Caco-2 (cell line): Measurements from ENCODE around the gene MSMO1. TPM values are rescaled to one million over a fixed set of nuclear protein-coding genes. Genes with fewer than 3 reads are reported as not detected.
"Not testable (repeated sequence)": the region's sequence is repeated elsewhere in the genome, so short reads cannot be mapped to it uniquely, and the experiment has no call there.

Source experiments
- BruUV-seq: library from RNA; stranded (reverse); fragments of 400-500 nt; replicated peaks from 2 replicates; lab custom pipeline; 2021; lab: Mats Ljungman, UMichigan
- CTCF ChIA-PET: fragments of 300-600 bp; sonication (Branson Sonifier 250); formaldehyde crosslinking; loops from one replicate; lab custom pipeline; 2022; ENCODE audit warnings: antibody characterized with exemption; lab: Charles Lee
- POLR2A ChIA-PET: fragments of 300-600 bp; sonication (Branson Sonifier 250); formaldehyde crosslinking; loops from one replicate; lab custom pipeline; 2022; ENCODE audit warnings: antibody characterized with exemption; lab: Charles Lee
- DNase-seq, 2 experiments: peaks; one replicate each; pipeline versions ENCODE4 v3.0.0 to v3.0.0-alpha.2; 2020 to 2022
- H3K27me3 ChIP-seq: replicated peaks from 2 replicates; pipeline ENCODE4 v1.6.0; 2011; ENCODE audit warnings: low read length; ENCODE audit not compliant: control insufficient read depth, insufficient read depth
- H3K36me3 ChIP-seq: 2 replicates; pipeline ENCODE4 v1.5.1; 2011; ENCODE audit warnings: low read length; ENCODE audit not compliant: control insufficient read depth, insufficient read depth
- H3K4me1 ChIP-seq: fragments of 250-450 bp; sonication (Bioruptor Pico); 2 replicates; pipeline ENCODE4 v1.5.1; 2020; ENCODE audit warnings: mild to moderate bottlenecking
- H3K4me3 ChIP-seq: 2 replicates; pipeline ENCODE4 v1.5.1; 2011; ENCODE audit warnings: low read depth, mild to moderate bottlenecking, control low read depth, low read length
- H3K9me3 ChIP-seq: fragments of 250-450 bp; sonication (Bioruptor Pico); 2 replicates; pipeline ENCODE4 v1.5.1; 2020; ENCODE audit warnings: mild to moderate bottlenecking, moderate library complexity
- H3K27ac Mint-ChIP-seq: one replicate; pipeline ENCODE4 v1.8.0; 2022; ENCODE audit warnings: mixed read lengths; ENCODE audit not compliant: unreplicated experiment
- H3K27me3 Mint-ChIP-seq: one replicate; pipeline ENCODE4 v1.8.0; 2022; ENCODE audit warnings: mixed read lengths; ENCODE audit not compliant: insufficient read depth, unreplicated experiment
- H3K36me3 Mint-ChIP-seq: one replicate; pipeline ENCODE4 v1.8.0; 2022; ENCODE audit warnings: mild to moderate bottlenecking, mixed read lengths; ENCODE audit not compliant: insufficient read depth, unreplicated experiment
- H3K4me1 Mint-ChIP-seq: one replicate; pipeline ENCODE4 v1.8.0; 2022; ENCODE audit warnings: low read depth, mixed read lengths; ENCODE audit not compliant: unreplicated experiment
- H3K4me3 Mint-ChIP-seq: one replicate; pipeline ENCODE4 v1.8.0; 2022; ENCODE audit warnings: mild to moderate bottlenecking, moderate library complexity, mixed read lengths; ENCODE audit not compliant: unreplicated experiment
- H3K9me3 Mint-ChIP-seq: one replicate; pipeline ENCODE4 v1.8.0; 2022; ENCODE audit warnings: mixed read lengths; ENCODE audit not compliant: unreplicated experiment
- CTCF ChIP-seq, 2 experiments: fragments of 200-600 bp in 1 of 2; IDR thresholded peaks; 1 replicate in 1 of 2; 2 replicates in 1 of 2; pipeline versions ENCODE4 v1.5.1 to v1.8.0; 2011 to 2022; ENCODE audit warnings: antibody characterized with exemption in 1 of 2, control low read depth in 1 of 2, inconsistent platforms in 1 of 2, low read depth in 1 of 2, low read length in 1 of 2, mild to moderate bottlenecking in 1 of 2, moderate library complexity in 1 of 2; ENCODE audit not compliant: insufficient read depth in 1 of 2, severe bottlenecking in 1 of 2, unreplicated experiment in 1 of 2
- intact Hi-C: fragments of 100-400 bp; cut with micrococcal nuclease; formaldehyde crosslinking; loops from one replicate; pipeline ENCODE4 v1.10.0; 2022; ENCODE audit not compliant: unreplicated experiment
- total RNA-seq: library from RNA; stranded (reverse); gene quantifications from 2 replicates; pipeline ENCODE4 v1.2.3, GENCODE V29; 2022

Gene MSMO1
- total RNA-seq, 1 experiment from 2014 or later, result 91.1 TPM

GRCh38 chr4:165335163-165335703 is 7.8 kb downstream of the MSMO1 start:
- peaks cover 24% of the 10 kb centered on the region for H3K4me1 Mint-ChIP-seq
- intact Hi-C loops, result no loop called here
- Histone ChIP-seq H3K4me1 (peaks cover 6% of the 10 kb centered on the region), H3K27me3 (no peaks in the 10 kb centered on the region), H3K9me3 (no peaks in the 10 kb centered on the region), H3K36me3 (no peaks in the 10 kb centered on the region; the same call in 1 of the 2 replicates), H3K4me3 (no peak overlapping the region)
- H3K27me3 Mint-ChIP-seq, result no peaks in the 10 kb centered on the region
- H3K4me3 Mint-ChIP-seq, result no peak overlapping the region
- no peak for TF ChIP-seq CTCF (IDR thresholded peaks at IDR 0.05; ENCODE audit: insufficient read depth in 1 of 2, low read depth in 1 of 2, low read length in 1 of 2, severe bottlenecking in 1 of 2, unreplicated experiment in 1 of 2)
- ChIA-PET CTCF (no interaction called here), POLR2A (no interaction called here)
- no peak for DNase-seq
- no peak overlapping the region for H3K27ac Mint-ChIP-seq
- H3K36me3 Mint-ChIP-seq, result peaks cover 75% of the 10 kb centered on the region
- no TSS peak for BruUV-seq
- H3K9me3 Mint-ChIP-seq, result no peaks in the 10 kb centered on the region

- no peak overlapping the region for H3K4me3 Mint-ChIP-seq
- no TSS peak for BruUV-seq
- no peaks in the 10 kb centered on the region for H3K9me3 ChIP-seq
- no peaks in the 10 kb centered on the region; the same call in 1 of the 2 replicates for H3K36me3 ChIP-seq
- intact Hi-C loops, result no loop called here
- peaks cover 10% of the 10 kb centered on the region for H3K4me1 Mint-ChIP-seq
- peaks cover 63% of the 10 kb centered on the region for H3K36me3 Mint-ChIP-seq
- H3K27me3 Mint-ChIP-seq, result no peaks in the 10 kb centered on the region
- no peak for TF ChIP-seq CTCF (IDR thresholded peaks at IDR 0.05; ENCODE audit: insufficient read depth in 1 of 2, low read depth in 1 of 2, low read length in 1 of 2, severe bottlenecking in 1 of 2, unreplicated experiment in 1 of 2)
- DNase-seq, result no peak
- no peak overlapping the region for H3K4me3 ChIP-seq
- H3K27me3 ChIP-seq, result no peaks in the 10 kb centered on the region
- H3K27ac Mint-ChIP-seq, result no peak overlapping the region
- CTCF ChIA-PET, result no interaction called here
- POLR2A ChIA-PET, result no interaction called here
- H3K4me1 ChIP-seq, result no peaks in the 10 kb centered on the region
- no peaks in the 10 kb centered on the region for H3K9me3 Mint-ChIP-seq
Observed at GRCh38 chr4:165336743-165337142, 9.3 kb downstream of the MSMO1 start.

GRCh38 chr4:165342340-165342739 is 14.9 kb downstream of the MSMO1 start:
- H3K4me3 Mint-ChIP-seq, H3K27me3 ChIP-seq, BruUV-seq, H3K27ac Mint-ChIP-seq, H3K36me3 ChIP-seq, H3K4me1 ChIP-seq, H3K9me3 Mint-ChIP-seq, H3K4me1 Mint-ChIP-seq, H3K9me3 ChIP-seq, DNase-seq, H3K27me3 Mint-ChIP-seq, H3K4me3 ChIP-seq: not testable (repeated sequence)
- POLR2A ChIA-PET, result interaction anchor here (2.0 kb wide), 1 partner anchor 14 kb away, joined by 6 read pairs; the partner anchor contains the start of gene MSMO1
- intact Hi-C loops, result loop anchor here (5.0 kb wide), 1 partner anchor 135 kb away; the partner anchor contains the start of gene KLHL2
- H3K36me3 Mint-ChIP-seq, result peaks cover 45% of the 10 kb centered on the region
- CTCF ChIA-PET, result interaction anchor here (1.2 kb wide), 1 partner anchor 211 kb away, joined by 8 read pairs; no protein-coding TSS in a partner anchor
